Aorta (tissue), 5 donors: ENCODE results near the gene KLK14. TPM values are rescaled to one million over a fixed set of nuclear protein-coding genes. Genes with fewer than 3 reads are reported as not detected.

Source experiments
- ATAC-seq: fragments of 200-7000 bp; cut with Tn5 transposase; one replicate; pipeline ENCODE4 v1.9.1; 2022; ENCODE audit warnings: moderate library complexity; ENCODE audit not compliant: low FRiP score
- DNase-seq, 2 donors: peaks; one replicate each; pipeline ENCODE4 v3.0.0-alpha.2; 2020
- H3K27ac ChIP-seq, 2 donors: one replicate each; pipeline ENCODE4 v1.5.1; 2013; ENCODE audit warnings: low read length in 2 of 2, mild to moderate bottlenecking in 2 of 2, moderate library complexity in 2 of 2, control low read depth in 1 of 2, inconsistent platforms in 1 of 2, low read depth in 1 of 2
- H3K27me3 ChIP-seq, 2 donors: one replicate each; pipeline ENCODE4 v1.6.1; 2013; ENCODE audit warnings: control low read depth in 1 of 2, low read length in 1 of 2, mild to moderate bottlenecking in 1 of 2, moderate library complexity in 1 of 2; ENCODE audit not compliant: insufficient read depth in 2 of 2, control insufficient read depth in 1 of 2
- H3K36me3 ChIP-seq, 2 donors: one replicate each; pipeline ENCODE4 v1.6.1; 2013; ENCODE audit warnings: control low read depth in 1 of 2, low read length in 1 of 2, mild to moderate bottlenecking in 1 of 2; ENCODE audit not compliant: insufficient read depth in 2 of 2, control insufficient read depth in 1 of 2
- H3K4me1 ChIP-seq, 2 donors: one replicate each; pipeline ENCODE4 v1.6.1; 2013; ENCODE audit warnings: low read length in 2 of 2, control low read depth in 1 of 2, mild to moderate bottlenecking in 1 of 2, moderate library complexity in 1 of 2; ENCODE audit not compliant: insufficient read depth in 2 of 2, control insufficient read depth in 1 of 2
- H3K4me3 ChIP-seq, 2 donors: one replicate each; pipeline ENCODE4 v1.5.1; 2013; ENCODE audit warnings: low read length in 2 of 2, control low read depth in 1 of 2, mild to moderate bottlenecking in 1 of 2
- H3K9me3 ChIP-seq: one replicate; pipeline ENCODE4 v1.6.1; 2013; ENCODE audit warnings: mild to moderate bottlenecking, low read length; ENCODE audit not compliant: control insufficient read depth
- WGBS, 2 donors: extraction: QIAGEN DNeasy Blood & Tissue Kit; methylation state at CpG; one replicate each; pipeline ENCODE4 v1.1.7; 2013; 5-methylcytosine and 5-hydroxymethylcytosine counted together
- intact Hi-C, 2 donors: fragments of 100-400 bp; cut with DNase I; formaldehyde crosslinking; loops; one replicate each; pipeline versions ENCODE4 v1.14.2 to v1.15.0; 2022
- polyA plus RNA-seq, 2 donors: library from polyadenylated mRNA; stranded (reverse); fragments of 200-250 nt; gene quantifications; one replicate each; pipeline ENCODE4 v1.2.3, GENCODE V29; 2013
- total RNA-seq, 2 donors: library from RNA; stranded (reverse); fragmentation: NEBNext Ultra II Directional; extraction: Animal tissue kit (Norgen Biotek cat#: 25700); gene quantifications; one replicate each; pipeline ENCODE4 v1.2.1, GENCODE V29; 2021
- donor health status: healthy with polysubstance abuse.
- donor health status: Bipolar disorder and iron deficiency.
- donor health status: DM: no; HTN: no; CAD: no.
- donor health status: DM: no; HTN: no; CAD: no.
- donor health status: DM: yes; HTN: yes; CAD: no.

Gene KLK14
- total and polyA plus RNA-seq, 4 donors = 0.10 to 0.71 (median 0.57) TPM; not detected in 1

DNA sequence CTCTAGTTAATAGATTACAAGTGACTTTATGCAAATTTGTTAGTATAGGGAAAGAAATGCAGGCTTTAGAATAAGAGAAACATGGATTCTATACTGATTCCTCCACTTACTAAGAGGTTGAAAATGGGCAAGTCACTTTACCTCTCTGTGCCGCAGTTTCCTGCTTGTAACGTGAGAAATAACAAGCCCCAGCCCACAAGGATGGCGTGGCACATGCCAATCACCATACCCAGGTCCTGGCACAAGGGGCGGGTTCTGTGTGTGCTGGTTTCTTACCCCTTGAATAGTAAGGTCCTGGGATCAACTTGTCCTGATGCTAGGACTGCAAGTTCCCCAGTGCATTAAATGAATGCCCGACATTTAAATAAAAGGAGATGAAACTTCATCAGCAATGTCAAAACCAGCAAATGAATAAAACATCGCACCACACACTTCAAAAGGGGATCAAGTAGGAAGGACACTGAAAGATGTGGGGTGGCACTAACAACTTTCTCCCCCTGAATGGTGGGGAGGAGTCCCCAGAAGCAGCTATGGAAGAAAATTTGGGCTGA, 34.1 kb upstream of the KLK14 start:
- peaks cover 0 to 6% of the 10 kb centered on the region in 2 donors for H3K27me3 ChIP-seq
- no peaks in the 10 kb centered on the region for H3K36me3 ChIP-seq
- no peak for ATAC-seq
- no peak overlapping the region for H3K4me3 ChIP-seq
- WGBS, 2 donors = 74 to 75% methylated on average over 6 of the region's 6 CpGs
- H3K4me1 ChIP-seq = no peaks in the 10 kb centered on the region
- peak in 1 of 2 donors; percentile 22 for DNase-seq
- intact Hi-C loops = loop anchor here in 1 of 2 donors (10.0 kb wide), 1 partner anchor 312 kb away; no protein-coding TSS in a partner anchor
- H3K27ac ChIP-seq = no peak overlapping the region
- peaks cover 1% of the 10 kb centered on the region for H3K9me3 ChIP-seq

DNA sequence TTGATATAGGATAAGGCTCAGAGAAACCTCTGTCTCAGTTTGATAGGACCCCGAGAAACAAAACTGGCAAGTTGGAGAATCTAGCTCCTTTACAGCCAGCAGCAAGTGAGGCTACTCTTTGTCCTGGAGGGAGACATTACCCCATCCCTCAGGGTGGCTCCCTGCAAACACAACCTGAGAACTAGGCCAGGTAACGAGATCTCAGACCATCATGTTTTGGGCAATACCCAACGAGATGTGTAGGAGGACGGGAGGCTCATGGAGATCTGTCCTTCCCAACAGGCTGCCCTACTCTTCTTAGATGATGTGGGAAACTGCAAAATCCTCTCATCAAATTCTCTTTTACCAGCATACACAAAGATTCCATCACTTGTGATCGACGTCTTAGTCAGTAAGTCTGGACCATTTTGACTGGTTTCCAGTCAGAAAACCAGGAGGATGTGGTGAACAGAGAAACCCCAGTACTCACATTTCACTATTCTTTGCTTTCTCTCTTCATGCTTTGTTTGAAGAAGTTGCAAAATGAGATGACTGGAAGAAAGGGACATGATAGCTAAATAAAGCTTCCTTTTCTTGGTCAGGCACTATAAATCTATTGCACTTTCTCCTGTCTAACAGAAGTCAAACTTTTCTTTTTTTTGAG, 31.5 kb upstream of the KLK14 start:
- Histone ChIP-seq H3K4me3 (no peak overlapping the region), H3K36me3 (no peaks in the 10 kb centered on the region), H3K27ac (no peak overlapping the region), H3K9me3 (peaks cover 1% of the 10 kb centered on the region), H3K27me3 (peaks cover 0 to 6% of the 10 kb centered on the region in 2 donors), H3K4me1 (no peaks in the 10 kb centered on the region)
- 74 to 78% methylated on average over 6 of the region's 6 CpGs for WGBS, 2 donors
- ATAC-seq (no peak), DNase-seq (no peak)
- intact Hi-C loops = loop anchor here in 1 of 2 donors (10.0 kb wide), 1 partner anchor 309 kb away; no protein-coding TSS in a partner anchor

DNA sequence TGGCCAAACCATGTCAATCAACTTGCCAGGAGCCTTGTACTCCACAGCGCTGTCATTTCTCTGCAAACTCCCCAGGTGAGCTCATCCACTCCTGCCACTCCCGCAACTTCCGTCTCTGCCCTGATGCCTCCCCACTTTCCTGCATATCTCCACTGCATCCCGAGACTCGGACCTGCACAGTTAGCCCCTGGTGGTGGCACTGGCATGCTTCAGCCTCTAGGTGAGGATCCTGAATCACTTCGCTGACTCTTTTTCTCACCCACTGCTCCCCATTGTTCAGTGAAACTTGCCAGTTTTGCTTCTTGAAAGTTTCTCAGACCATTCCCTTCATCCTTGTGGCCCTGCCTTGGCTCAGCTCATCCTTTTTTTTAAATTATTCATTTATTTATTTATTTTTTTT, 28.9 kb upstream of the KLK14 start:
- no peak overlapping the region for H3K4me3 ChIP-seq
- H3K27me3 ChIP-seq = peaks cover 0 to 6% of the 10 kb centered on the region in 2 donors
- no peak overlapping the region for H3K27ac ChIP-seq
- DNase-seq (peak; percentile 26 to 46), ATAC-seq (no peak)
- no peaks in the 10 kb centered on the region for H3K4me1 ChIP-seq
- no peaks in the 10 kb centered on the region for H3K36me3 ChIP-seq
- H3K9me3 ChIP-seq = peaks cover 1% of the 10 kb centered on the region
- intact Hi-C loops = loop anchor here in 1 of 2 donors (10.0 kb wide), 1 partner anchor 307 kb away; no protein-coding TSS in a partner anchor
- WGBS, 2 donors = 35 to 42% methylated on average over 6 of the region's 6 CpGs

DNA sequence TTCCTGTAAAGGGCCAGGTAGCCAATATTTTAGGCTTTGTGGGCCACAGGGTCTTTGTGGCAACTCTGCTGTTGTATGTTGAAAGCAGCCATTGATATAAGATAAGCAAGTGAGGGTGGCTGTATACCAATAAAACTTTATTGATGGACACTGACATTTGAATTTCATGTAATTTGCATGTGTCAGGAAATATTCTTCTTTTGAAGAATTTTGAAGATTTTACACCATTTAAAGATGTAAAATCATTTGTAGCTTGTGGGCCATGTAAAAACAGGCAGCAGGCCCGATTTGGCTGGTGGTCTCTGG, 27.9 kb upstream of the KLK14 start:
- H3K4me3 ChIP-seq = no peak overlapping the region

DNA sequence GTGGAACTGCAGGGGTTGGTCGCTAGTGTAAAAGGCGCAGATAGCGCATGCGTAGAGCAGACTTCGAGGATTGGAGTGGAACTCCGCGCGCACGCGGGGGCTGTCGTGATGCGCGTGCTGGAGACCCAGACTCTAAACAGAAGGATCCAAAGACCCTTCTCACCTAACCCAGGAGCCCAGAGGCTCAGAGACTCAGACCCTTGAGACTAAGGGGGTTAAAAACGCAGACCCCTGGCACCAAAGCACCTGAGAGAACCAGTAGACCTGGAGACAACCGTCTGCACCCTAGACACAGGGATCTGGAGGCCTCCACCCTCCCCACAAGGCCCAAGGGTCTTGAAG, 26.1 kb upstream of the KLK14 start:
- Histone ChIP-seq H3K27ac (no peak overlapping the region), H3K9me3 (peaks cover 1% of the 10 kb centered on the region), H3K4me1 (no peaks in the 10 kb centered on the region), H3K27me3 (peaks cover 0 to 2% of the 10 kb centered on the region in 2 donors), H3K4me3 (peak overlapping the region in 1 of 2 donors; percentile 56), H3K36me3 (peaks cover 0 to 4% of the 10 kb centered on the region in 2 donors)
- DNase-seq (no peak), ATAC-seq (peak; percentile 67)
- intact Hi-C loops = loop anchor here (1.0 to 5.0 kb wide), 2 partner anchors 486 to 489 kb away; no protein-coding TSS in a partner anchor
- 1 to 3% methylated on average over 15 of the region's 15 CpGs for WGBS, 2 donors

More for the DNA sequence above, 27.9 kb upstream of the KLK14 start:
- H3K4me1 ChIP-seq = no peaks in the 10 kb centered on the region
- no peaks in the 10 kb centered on the region for H3K36me3 ChIP-seq
- no peak for ATAC-seq
- 62 to 72% methylated on average over 1 of the region's 1 CpG for WGBS, 2 donors
- H3K27ac ChIP-seq = no peak overlapping the region
- H3K9me3 ChIP-seq = peaks cover 1% of the 10 kb centered on the region
- DNase-seq = no peak
- H3K27me3 ChIP-seq = peaks cover 0 to 3% of the 10 kb centered on the region in 2 donors
- intact Hi-C loops = loop anchor here in 1 of 2 donors (10.0 kb wide), 1 partner anchor 306 kb away; no protein-coding TSS in a partner anchor

DNA sequence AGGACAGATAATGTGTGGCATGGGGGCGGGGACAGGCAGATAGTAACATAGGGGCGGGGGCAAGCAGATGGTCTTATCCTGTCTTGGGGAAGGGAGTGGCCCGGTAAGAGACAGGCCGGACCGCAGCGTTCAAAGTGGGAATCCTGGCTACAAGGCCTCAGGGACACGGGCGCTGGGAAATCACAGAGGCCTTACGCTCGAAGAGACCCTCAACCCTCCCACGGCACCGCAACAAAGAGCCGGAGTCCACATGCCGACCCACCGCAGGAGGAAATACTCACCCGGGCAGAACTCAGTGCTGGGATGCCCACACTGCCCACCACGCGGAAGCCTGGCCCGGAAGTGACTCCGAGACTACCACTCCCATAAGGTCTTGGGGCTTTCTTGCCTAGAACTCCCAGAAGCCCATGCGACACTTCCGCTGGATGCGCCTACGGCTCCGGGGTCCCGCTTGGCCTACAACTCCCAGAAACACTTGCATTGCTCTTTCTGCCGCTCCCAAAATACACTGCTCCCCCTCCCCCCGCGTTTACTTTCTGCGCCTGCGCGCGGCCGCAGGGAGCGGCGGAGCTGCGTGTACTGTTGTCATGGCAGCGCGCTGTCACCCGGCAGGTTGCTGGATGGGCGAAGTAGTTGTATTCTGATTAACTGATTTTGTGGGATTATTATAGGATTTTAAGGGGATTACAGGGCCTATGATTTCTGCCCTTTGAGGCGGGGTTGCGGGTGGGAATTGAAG, 25.5 kb upstream of the KLK14 start, which contains the start of gene CTU1:
TSS of gene CTU1 (minus strand) at position 344 of the 739 bp plus-strand sequence. CDS start 3,840 bp downstream, outside the sequence.
- intact Hi-C loops = loop anchor here (1.0 to 5.0 kb wide), 2 partner anchors 486 to 489 kb away; no protein-coding TSS in a partner anchor
- peaks cover 1% of the 10 kb centered on the region for H3K9me3 ChIP-seq

DNA sequence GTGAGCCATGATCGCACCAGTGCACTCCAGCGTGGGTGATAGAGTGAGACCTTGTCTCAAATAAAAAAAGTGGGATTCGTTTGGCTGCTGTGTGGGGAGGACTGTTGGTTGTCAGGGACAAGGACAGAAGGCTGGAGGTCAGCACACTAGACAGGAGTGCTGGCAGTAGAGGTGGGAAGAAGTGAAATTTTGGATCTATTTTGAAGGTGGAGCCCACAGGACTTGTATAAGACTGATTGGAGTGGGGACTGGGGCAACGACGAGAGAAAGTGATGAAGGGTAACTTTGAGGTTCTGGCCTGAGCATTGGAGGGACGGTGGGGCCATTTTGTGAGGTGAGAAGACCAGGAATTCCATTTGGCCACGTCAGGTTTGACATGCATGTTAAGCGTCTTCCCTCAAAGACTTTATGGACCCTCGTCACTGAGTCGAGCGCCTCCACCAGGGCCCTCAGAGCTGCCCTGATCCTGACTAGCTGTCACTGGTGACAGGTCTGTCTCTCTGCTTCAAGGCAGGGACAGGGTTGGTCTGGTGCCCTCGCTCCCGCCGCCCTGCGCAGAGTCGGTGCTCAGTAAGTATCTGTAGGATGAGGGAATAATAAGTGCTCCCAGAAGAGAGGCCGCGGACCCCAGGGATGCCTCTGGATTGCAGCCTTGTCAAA, 24.8 kb upstream of the KLK14 start:
- Histone ChIP-seq H3K36me3 (peaks cover 0 to 4% of the 10 kb centered on the region in 2 donors), H3K4me3 (peak overlapping the region; percentile 49 to 65), H3K9me3 (peaks cover 1% of the 10 kb centered on the region), H3K27me3 (peaks cover 0 to 2% of the 10 kb centered on the region in 2 donors), H3K27ac (no peak overlapping the region), H3K4me1 (no peaks in the 10 kb centered on the region)
- no peak for DNase-seq
- intact Hi-C loops = loop anchor here (1.0 to 5.0 kb wide), 2 partner anchors 487 to 490 kb away; no protein-coding TSS in a partner anchor
- 18 to 21% methylated on average over 18 of the region's 18 CpGs for WGBS, 2 donors
- ATAC-seq = no peak

More for the DNA sequence above, 25.5 kb upstream of the KLK14 start, which contains the start of gene CTU1:
- 0% methylated on average over 43 of the region's 43 CpGs for WGBS, 2 donors
- Histone ChIP-seq H3K36me3 (peaks cover 0 to 4% of the 10 kb centered on the region in 2 donors), H3K27me3 (peaks cover 0 to 2% of the 10 kb centered on the region in 2 donors), H3K4me3 (peak within 1 kb of the TSS; percentile 49 to 65), H3K27ac (no peak within 1 kb of the TSS), H3K4me1 (no peaks in the 10 kb centered on the region)
- DNase-seq (peak; percentile 98 to 99), ATAC-seq (peak; percentile 99)

DNA sequence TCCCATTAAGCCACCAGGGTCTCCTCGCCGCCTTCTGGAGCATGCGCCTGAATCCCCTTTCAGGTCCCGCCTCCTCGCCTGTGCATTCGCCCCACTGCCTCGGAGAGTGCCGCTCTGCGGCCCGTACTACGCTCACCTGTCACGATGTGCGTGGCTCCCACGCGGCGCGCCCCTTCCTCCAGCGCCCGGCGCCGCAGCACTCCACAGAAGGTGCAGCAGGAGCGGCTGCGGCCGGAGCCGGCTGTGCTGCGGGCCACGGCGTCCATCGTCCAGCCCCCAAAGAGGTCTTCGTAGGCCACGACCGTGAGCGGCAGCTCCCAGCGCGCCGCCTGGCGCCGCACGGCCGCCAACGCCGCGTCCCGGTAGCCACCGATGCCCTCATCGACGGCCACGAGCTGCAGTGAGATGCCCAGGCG, 21.2 kb upstream of the KLK14 start:
- 68 to 76% methylated on average over 45 to 49 of the region's 49 CpGs for WGBS, 2 donors
- Histone ChIP-seq H3K9me3 (no peaks in the 10 kb centered on the region), H3K4me3 (no peak overlapping the region), H3K27me3 (no peaks in the 10 kb centered on the region), H3K4me1 (no peaks in the 10 kb centered on the region), H3K36me3 (peaks cover 0 to 4% of the 10 kb centered on the region in 2 donors), H3K27ac (no peak overlapping the region)
- intact Hi-C loops = no loop called here
- ATAC-seq (no peak), DNase-seq (no peak)
